PC-3 (cell line): ENCODE results near the gene POLA1. TPM values are rescaled to one million over a fixed set of nuclear protein-coding genes. Genes with fewer than 3 reads are reported as not detected.

Source experiments
- ATAC-seq: fragments of 200-7000 bp; cut with Tn5 transposase; 2 replicates; pipeline ENCODE4 v1.9.1; 2020; ENCODE audit warnings: mild to moderate bottlenecking, moderate library complexity
- BruUV-seq: library from RNA; stranded (reverse); fragments of 400-500 nt; replicated peaks from 2 replicates; lab custom pipeline; 2021; lab: Mats Ljungman, UMichigan
- CTCF ChIA-PET: fragments of 300-600 bp; sonication (Branson Sonifier 250); formaldehyde crosslinking; loops from one replicate; lab custom pipeline; 2022; ENCODE audit warnings: antibody characterized with exemption; lab: Charles Lee
- POLR2A ChIA-PET: fragments of 300-600 bp; sonication (Branson Sonifier 250); formaldehyde crosslinking; loops from one replicate; lab custom pipeline; 2022; ENCODE audit warnings: antibody characterized with exemption; ENCODE audit not compliant: unreplicated experiment; lab: Charles Lee
- DNase-seq: peaks from one replicate; pipeline ENCODE4 v3.0.0-alpha.2; 2015
- H2AFZ ChIP-seq: fragments of 300-600 bp; sonication (generic); 2 replicates; pipeline ENCODE4 v1.6.0; 2016; ENCODE audit warnings: antibody characterized with exemption, low read length
- H3F3A ChIP-seq: fragments of 300-600 bp; sonication (generic); one replicate; pipeline ENCODE4 v1.6.0; 2017; ENCODE audit warnings: antibody characterized with exemption, low read length, control low read depth, mild to moderate bottlenecking; ENCODE audit not compliant: unreplicated experiment
- H3K27ac ChIP-seq: fragments of 300-600 bp; sonication (generic); 2 replicates; pipeline ENCODE4 v1.5.1; 2016; ENCODE audit warnings: mild to moderate bottlenecking, low read length
- H3K27me3 ChIP-seq: fragments of 300-600 bp; sonication (generic); 2 replicates; pipeline ENCODE4 v1.6.1; 2016; ENCODE audit warnings: low read length, mixed read lengths
- H3K36me3 ChIP-seq: fragments of 300-600 bp; sonication (generic); 2 replicates; pipeline ENCODE4 v1.6.1; 2016; ENCODE audit warnings: low read depth, mixed run types, low read length, mixed read lengths
- H3K4me1 ChIP-seq: fragments of 300-600 bp; sonication (generic); 2 replicates; pipeline ENCODE4 v1.5.1; 2016; ENCODE audit warnings: low read length; ENCODE audit not compliant: insufficient read depth
- H3K4me2 ChIP-seq: fragments of 300-600 bp; sonication (generic); 2 replicates; pipeline ENCODE4 v1.6.0; 2016; ENCODE audit warnings: low read length
- H3K4me3 ChIP-seq: fragments of 300-600 bp; sonication (generic); 2 replicates; pipeline ENCODE4 v1.5.1; 2016; ENCODE audit warnings: mild to moderate bottlenecking, low read length, mixed read lengths
- H3K79me2 ChIP-seq: fragments of 300-600 bp; sonication (generic); 2 replicates; pipeline ENCODE4 v1.6.1; 2017; ENCODE audit warnings: low read length, mixed read lengths
- H3K9ac ChIP-seq: fragments of 300-600 bp; sonication (generic); 2 replicates; pipeline ENCODE4 v1.6.0; 2016; ENCODE audit warnings: mild to moderate bottlenecking, low read length
- H3K9me2 ChIP-seq: fragments of 300-600 bp; sonication (generic); replicated peaks from 2 replicates; pipeline ENCODE4 v1.6.1; 2016; ENCODE audit warnings: mixed run types, low read length, mixed read lengths
- H3K9me3 ChIP-seq: fragments of 300-600 bp; sonication (generic); 2 replicates; pipeline ENCODE4 v1.6.1; 2016; ENCODE audit warnings: low read length, mixed read lengths
- H4K20me1 ChIP-seq: fragments of 300-600 bp; sonication (generic); 2 replicates; pipeline ENCODE4 v1.6.1; 2016; ENCODE audit warnings: low read length, mixed read lengths
- CTCF ChIP-seq: fragments of 300-600 bp; sonication (generic); conservative IDR thresholded peaks from 2 replicates; pipeline ENCODE4 v1.5.1; 2017; ENCODE audit warnings: antibody characterized with exemption, low read depth, mild to moderate bottlenecking, low read length
- EZH2 ChIP-seq: fragments of 300-600 bp; sonication (generic); IDR thresholded peaks from one replicate; pipeline ENCODE4 v1.6.1; 2017; ENCODE audit warnings: antibody characterized with exemption, mild to moderate bottlenecking, low read length; ENCODE audit not compliant: unreplicated experiment
- EZH2phosphoT487 ChIP-seq: fragments of 300-600 bp; sonication (generic); IDR thresholded peaks from 2 replicates; pipeline ENCODE4 v1.6.1; 2018; ENCODE audit warnings: mild to moderate bottlenecking, antibody characterized with exemption, low read length, borderline replicate concordance
- intact Hi-C: fragments of 100-400 bp; cut with micrococcal nuclease; formaldehyde crosslinking; loops from 2 replicates; pipeline ENCODE4 v1.9.0; 2023
- total RNA-seq: library from RNA; depleted of rRNA; stranded (reverse); fragments of >200 nt; gene quantifications from 2 replicates; pipeline ENCODE4 v1.2.3, GENCODE V29; 2014

POLA1 gene
- total RNA-seq, 1 experiment from 2014 or later, result 19.6 TPM

DNA sequence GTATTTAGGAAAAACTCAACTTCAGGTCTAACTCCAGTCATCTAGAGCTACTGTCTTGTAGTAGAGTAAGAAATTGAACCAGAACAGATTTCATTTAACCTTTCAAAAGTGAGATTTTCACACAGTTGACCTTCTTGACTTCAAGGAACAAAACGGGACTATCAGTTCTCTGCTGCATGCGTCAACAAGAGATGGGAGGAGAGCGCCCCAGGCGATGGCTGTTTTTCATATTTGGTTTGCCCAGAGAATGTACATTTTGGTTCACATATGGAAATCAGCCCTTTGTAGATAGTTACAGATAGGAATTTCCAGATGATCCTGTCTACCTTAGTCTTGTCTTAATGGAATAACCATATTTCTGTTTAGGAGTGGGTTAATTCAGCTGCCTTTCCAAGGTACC, 158.1 kb downstream of the POLA1 start:
- no peaks in the 10 kb centered on the region for H3K27me3 ChIP-seq
- H3K4me1 ChIP-seq, result no peaks in the 10 kb centered on the region
- no peaks in the 10 kb centered on the region for H3K9me2 ChIP-seq
- no peaks in the 10 kb centered on the region for H3K36me3 ChIP-seq
- H3K9me3 ChIP-seq, result no peaks in the 10 kb centered on the region
- POLR2A ChIA-PET, result no interaction called here
- no TSS peak for BruUV-seq
- no peak overlapping the region for H3K9ac ChIP-seq
- CTCF ChIA-PET, result no interaction called here
- no peaks in the 10 kb centered on the region for H3K79me2 ChIP-seq
- no peak overlapping the region for H3K4me2 ChIP-seq
- H3F3A ChIP-seq, result no peaks in the 10 kb centered on the region
- no peaks in the 10 kb centered on the region for H4K20me1 ChIP-seq
- TF ChIP-seq EZH2 (no peak), EZH2phosphoT487 (no peak), CTCF (no peak)
- intact Hi-C loops, result no loop called here
- no peak for ATAC-seq
- DNase-seq, result no peak
- no peak overlapping the region for H2AFZ ChIP-seq
- no peak overlapping the region for H3K4me3 ChIP-seq
- H3K27ac ChIP-seq, result no peak overlapping the region

DNA sequence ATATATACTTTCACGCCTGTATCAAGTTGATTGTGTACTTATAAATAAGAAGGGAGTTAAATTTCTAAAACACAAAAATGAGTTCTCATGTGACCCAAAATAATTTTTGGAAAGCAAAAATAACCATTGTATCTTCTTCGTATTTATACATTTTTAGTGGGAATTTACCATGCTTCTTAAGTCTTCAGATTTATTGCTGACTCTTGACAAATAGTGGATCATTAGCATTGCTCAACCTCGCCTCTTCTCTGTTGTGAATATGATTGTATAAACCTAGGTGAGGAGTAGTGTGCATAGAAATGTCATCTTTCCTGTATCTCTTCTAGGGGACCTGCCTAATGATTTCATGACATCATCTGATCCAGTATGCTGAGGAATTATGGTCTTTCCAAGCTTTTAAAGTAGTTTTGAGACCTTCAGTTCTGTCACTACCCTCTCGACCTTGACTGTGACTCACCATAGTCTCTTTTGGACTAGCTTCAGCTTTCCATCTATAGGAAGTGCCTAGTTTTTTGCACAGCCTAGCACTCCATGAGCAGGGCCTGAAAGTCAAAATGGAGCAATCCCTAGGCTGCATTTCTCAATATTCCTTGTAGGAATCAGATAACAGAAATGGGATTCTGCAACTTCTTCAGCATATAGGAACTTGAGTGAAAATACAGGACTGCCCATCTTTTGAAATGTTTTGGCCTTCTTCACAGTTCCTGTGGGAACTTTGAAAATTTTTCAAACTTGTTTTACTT, 164.5 kb downstream of the POLA1 start:
- Histone ChIP-seq H3K9me2 (no peaks in the 10 kb centered on the region), H3K4me2 (no peak overlapping the region), H2AFZ (no peak overlapping the region), H3K4me1 (no peaks in the 10 kb centered on the region), H3K27ac (no peak overlapping the region), H4K20me1 (no peaks in the 10 kb centered on the region), H3K9me3 (no peaks in the 10 kb centered on the region), H3K36me3 (no peaks in the 10 kb centered on the region), H3K9ac (no peak overlapping the region), H3F3A (no peaks in the 10 kb centered on the region), H3K4me3 (no peak overlapping the region), H3K27me3 (no peaks in the 10 kb centered on the region), H3K79me2 (no peaks in the 10 kb centered on the region)
- intact Hi-C loops, result no loop called here
- TF ChIP-seq CTCF (no peak), EZH2 (no peak), EZH2phosphoT487 (no peak)
- DNase-seq (no peak), ATAC-seq (no peak)
- no TSS peak for BruUV-seq
- CTCF ChIA-PET, result no interaction called here
- POLR2A ChIA-PET, result no interaction called here

- H3K4me1 ChIP-seq, result no peaks in the 10 kb centered on the region
- no peaks in the 10 kb centered on the region for H3K9me2 ChIP-seq
- H3K9me3 ChIP-seq, result no peaks in the 10 kb centered on the region
- no peaks in the 10 kb centered on the region for H3K79me2 ChIP-seq
- H3K36me3 ChIP-seq, result no peaks in the 10 kb centered on the region
- BruUV-seq, result no TSS peak
- no peak for DNase-seq
- no peaks in the 10 kb centered on the region for H3K27me3 ChIP-seq
- H3K9ac ChIP-seq, result no peak overlapping the region
- H4K20me1 ChIP-seq, result no peaks in the 10 kb centered on the region
- H2AFZ ChIP-seq, result no peak overlapping the region
- H3F3A ChIP-seq, result no peaks in the 10 kb centered on the region
- H3K27ac ChIP-seq, result no peak overlapping the region
- POLR2A ChIA-PET, result no interaction called here
- H3K4me3 ChIP-seq, result no peak overlapping the region
- H3K4me2 ChIP-seq, result no peak overlapping the region
- TF ChIP-seq CTCF (no peak), EZH2phosphoT487 (no peak), EZH2 (no peak)
- CTCF ChIA-PET, result no interaction called here
- intact Hi-C loops, result no loop called here
- ATAC-seq, result no peak
Observed at GRCh38 chrX:24859211-24859841, 165.6 kb downstream of the POLA1 start.
